ENCODE data around the gene VN1R5.
"Not testable (repeated sequence)": the region's sequence is repeated elsewhere in the genome, so short reads cannot be mapped to it uniquely, and the experiment has no call there.

Gene VN1R5

DNA sequence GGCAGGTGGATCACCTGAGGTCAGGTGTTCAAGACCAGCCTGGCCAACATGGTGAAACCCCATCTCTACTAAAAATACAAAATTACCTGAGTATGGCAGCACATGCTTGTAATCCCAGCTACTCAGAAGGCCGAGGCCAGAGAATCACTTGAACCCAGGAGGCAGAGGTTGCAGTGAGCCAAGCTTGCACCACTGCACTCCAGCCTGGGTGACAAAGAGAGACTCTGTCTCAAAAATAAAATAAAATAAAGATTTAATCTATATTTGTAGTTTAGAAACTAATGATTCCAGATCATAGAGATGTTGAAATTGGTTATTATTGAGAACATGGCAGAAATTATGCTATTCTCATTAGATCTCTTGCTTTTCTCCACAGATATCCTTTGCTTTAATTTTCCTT lies at the start of gene VN1R5:
VN1R5 (plus strand) TSS at position 301 of the 400 bp plus-strand sequence.
- TF ChIP-seq GATA3, GATA2 (IDR thresholded peaks at IDR 0.05; ENCODE audit: low read depth, low read length): not testable (repeated sequence)

DNA sequence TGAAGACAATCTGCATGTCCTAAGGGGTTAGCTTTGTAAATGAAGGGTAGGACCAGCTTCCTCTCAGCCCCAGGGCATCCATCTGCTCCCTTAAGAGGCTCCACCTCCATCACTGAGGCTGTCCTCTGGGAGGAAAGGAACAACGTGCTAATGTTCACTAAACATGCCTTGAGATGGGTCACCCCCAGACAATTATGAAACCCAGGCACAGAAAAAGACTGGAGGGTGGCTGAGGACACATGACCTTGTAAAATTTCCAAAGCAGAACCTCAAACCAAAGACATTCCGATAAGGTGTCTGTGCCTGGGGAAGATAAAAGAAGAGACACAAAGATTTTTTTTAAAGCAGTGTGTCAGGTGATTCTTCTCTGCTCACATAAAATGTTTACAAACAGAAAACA lies 46.5 kb upstream of the VN1R5 start:
- TF ChIP-seq GATA3 (IDR thresholded peaks at IDR 0.05; ENCODE audit: low read depth, low read length) (no peak), GATA2 (IDR thresholded peaks at IDR 0.05; ENCODE audit: low read depth, low read length) (no peak)

DNA sequence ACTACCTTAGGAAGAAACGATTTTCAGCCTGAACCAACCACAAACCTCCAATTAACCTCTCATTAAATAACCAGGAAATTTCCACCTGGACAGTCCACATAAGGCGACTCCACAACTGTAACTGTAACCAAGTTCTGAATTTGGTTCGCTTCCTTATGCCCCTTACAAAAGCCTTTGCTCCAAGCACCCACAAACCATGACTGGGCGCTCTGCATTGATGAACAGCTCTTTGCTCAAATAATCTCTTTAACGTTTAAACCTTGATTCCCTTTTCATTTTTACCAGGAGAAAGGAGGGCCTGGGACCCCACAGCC lies 45.9 kb upstream of the VN1R5 start:
- TF ChIP-seq GATA3 (IDR thresholded peaks at IDR 0.05; ENCODE audit: low read depth, low read length) = no peak
- no peak for TF ChIP-seq GATA2 (IDR thresholded peaks at IDR 0.05; ENCODE audit: low read depth, low read length)

DNA sequence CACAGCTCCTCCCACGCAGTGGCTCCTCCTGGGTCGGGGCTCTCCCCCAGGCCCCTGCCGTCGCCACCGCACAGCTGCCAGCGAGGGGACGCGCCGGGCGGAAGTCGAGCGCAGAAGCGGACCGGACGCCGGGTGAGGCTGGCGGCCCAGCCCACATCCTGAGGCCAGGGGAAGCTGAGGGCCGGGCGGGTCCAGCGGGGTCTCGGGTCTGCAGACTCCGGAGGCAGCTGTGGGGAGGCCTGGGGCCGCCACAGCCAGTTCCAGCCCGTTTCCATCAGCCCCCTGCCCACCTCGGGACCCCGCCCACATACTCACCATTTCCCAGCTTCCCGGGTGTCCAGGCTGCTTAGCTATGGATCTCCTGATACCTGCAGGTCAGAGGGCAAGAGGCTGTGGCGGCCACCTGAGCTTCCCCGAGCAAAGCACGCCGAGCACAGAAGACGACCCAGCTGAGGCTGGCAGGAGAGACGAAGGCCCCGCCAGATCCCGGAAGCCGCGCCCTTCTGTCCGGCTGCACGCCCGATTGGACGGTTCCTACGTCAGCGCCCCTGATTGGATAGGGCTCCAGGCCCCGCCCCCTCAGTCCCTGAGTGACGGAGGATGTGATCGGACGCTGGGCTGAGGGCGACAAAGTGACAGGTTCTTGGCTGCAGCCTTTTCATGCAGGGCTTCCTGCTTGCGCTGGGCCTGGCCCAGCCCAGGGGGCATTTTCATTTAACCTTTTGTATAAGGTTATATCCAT lies 45.3 kb upstream of the VN1R5 start:
- TF ChIP-seq GATA3 (IDR thresholded peaks at IDR 0.05; ENCODE audit: low read depth, low read length) (no peak), GATA2 (IDR thresholded peaks at IDR 0.05; ENCODE audit: low read depth, low read length) (no peak)

DNA sequence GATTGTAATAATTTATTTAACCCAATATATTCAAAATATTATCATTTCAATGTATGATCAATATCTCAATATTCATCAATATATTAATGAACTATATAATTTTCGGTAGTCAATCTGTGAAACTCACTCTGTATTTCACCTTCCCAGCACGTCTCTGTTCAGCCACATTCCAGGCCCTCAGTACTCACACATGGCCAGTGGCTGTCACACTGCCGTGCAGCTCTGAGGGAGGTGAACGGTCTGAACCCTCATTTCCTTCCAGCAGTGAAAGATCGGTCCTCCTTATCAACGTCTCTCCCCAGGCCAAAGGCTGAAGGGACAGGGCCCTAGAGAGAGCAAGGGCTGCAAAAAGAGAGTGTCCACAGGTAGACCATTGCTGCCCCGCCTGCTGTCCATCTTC lies 44.5 kb upstream of the VN1R5 start:
- TF ChIP-seq GATA3 (IDR thresholded peaks at IDR 0.05; ENCODE audit: low read depth, low read length) (no peak), GATA2 (IDR thresholded peaks at IDR 0.05; ENCODE audit: low read depth, low read length) (no peak)

DNA sequence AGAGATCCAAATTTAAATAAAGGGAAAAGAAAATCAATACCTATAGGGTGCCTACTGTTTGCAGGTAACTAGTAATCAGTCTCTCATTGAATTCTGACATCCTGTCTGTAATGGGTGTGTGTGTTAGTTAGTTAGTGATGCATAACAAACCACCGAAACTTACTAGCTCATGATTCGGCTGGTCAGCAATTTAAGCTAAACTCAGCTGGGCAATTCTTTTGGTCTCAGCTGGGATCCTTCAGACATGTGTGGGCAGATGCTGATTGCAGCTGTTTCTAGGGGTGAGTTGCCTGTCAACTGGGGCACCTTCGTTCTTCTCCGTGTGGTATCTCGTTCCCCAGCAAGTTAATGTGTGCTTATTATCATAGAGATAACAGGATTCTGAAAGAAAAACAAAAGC lies 43.9 kb upstream of the VN1R5 start:
- TF ChIP-seq GATA2 (IDR thresholded peaks at IDR 0.05; ENCODE audit: low read depth, low read length) (no peak), GATA3 (IDR thresholded peaks at IDR 0.05; ENCODE audit: low read depth, low read length) (no peak)

DNA sequence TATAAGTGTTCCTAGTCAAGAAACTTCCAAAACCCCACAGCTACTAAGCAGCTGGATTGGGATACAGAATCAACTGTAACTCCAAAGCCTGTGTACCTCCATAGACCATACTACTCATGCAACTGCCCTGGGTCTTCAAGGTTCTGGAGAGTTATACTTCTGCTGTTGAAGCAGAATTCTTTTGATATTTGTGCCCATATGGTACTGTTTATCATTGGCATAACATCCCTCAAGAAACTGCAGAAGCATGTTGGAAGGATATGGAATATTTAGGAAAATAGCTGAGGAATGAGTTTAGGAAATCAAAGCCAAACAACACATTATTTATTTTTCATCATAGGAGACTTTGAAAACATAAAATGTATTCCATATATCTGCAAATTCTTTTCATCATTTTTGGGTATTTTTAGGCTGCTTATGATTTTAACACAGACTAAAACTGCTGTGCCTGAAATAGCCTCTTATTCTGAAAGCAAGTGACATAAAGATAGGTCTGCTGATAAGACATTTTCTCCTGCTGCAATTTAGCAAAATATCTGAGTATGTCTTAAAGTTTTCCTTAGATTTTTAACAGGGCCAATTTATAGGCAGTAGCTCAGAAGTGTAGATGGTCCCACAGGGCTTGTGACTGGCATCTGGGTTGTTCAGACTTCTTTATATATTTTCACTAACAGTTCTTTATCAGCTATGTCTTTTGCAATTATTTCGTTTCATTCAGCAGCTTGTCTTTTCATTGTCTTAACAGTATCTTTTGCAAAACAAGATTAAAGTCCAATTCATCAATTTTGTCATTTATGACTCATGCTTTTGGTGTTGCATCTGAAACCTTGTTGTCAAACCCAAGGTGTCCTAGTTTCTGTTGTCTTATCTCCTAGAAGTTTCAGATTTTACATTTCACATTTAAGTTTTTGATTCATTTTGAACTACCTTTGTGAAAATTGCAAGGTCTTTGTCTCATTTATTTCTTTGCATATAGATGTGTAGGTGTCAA lies 43.0 kb upstream of the VN1R5 start:
- no peak for TF ChIP-seq GATA2 (IDR thresholded peaks at IDR 0.05; ENCODE audit: low read depth, low read length)
- TF ChIP-seq GATA3 (IDR thresholded peaks at IDR 0.05; ENCODE audit: low read depth, low read length) = no peak

DNA sequence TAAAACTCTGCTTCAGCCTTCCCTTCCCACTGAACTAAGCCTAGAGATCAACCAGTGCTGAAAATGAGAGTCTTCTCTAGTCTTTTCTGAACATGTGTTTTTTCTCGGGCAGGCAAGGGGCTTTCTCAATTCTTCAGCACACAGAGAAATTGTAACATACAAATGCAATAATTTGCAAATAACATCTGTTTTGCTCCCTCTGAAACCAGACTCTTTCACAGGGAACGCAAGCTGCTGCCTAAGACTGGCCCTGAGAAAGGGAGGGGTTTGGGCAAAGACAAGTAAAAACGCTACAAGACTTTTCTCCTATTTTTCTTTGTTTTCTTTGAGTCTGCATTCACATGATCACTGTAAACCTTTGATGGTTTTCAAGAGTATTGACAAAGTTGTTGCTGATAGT lies 39.6 kb upstream of the VN1R5 start:
- TF ChIP-seq GATA2 (IDR thresholded peaks at IDR 0.05; ENCODE audit: low read depth, low read length) (no peak), GATA3 (IDR thresholded peaks at IDR 0.05; ENCODE audit: low read depth, low read length) (no peak)

DNA sequence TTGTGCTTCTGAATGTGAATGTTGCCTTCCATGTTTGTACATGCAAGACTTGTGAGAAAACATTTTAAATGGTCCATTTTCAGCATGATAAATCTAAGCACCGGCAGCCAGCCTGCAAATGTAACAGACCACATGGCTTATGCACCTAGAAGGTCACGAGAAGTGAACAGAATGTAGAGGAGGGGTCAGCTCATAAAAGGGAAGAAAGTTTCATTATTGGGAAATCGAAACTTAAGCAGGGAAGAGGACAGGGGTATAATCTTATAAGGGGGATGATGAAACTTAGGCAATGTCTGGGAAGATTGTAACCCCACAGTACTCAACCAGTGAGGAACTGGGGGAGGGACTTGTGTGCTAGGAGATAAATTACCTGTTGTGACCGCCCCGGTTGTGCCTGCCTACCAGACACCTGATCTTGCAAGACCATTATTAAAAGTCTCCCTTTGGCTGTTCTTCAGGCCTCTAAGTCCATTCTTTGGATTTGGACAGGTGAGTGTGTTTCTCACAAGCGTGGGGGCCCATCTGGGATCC lies 37.7 kb upstream of the VN1R5 start:
- TF ChIP-seq GATA3 (IDR thresholded peaks at IDR 0.05; ENCODE audit: low read depth, low read length) = no peak
- TF ChIP-seq GATA2 (IDR thresholded peaks at IDR 0.05; ENCODE audit: low read depth, low read length) = no peak

DNA sequence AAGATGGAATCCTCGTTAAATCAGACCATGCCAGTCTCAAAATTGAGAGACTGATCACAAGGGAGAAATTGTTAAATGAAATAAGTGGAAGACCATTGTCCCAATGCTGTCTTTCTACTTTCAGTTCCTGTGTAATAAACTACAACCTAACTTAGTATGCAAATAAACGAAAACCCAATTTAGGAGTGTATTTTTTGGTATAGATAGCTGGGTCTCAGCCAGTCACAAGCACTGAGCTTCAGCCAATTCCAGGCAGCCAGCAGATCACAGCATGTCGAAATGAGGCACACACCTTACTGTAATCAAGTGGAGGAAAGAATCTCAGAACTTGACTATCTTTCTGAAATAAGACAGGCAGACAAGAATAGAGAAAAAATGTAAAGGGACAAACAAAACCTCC lies 33.0 kb upstream of the VN1R5 start:
- TF ChIP-seq GATA3 (IDR thresholded peaks at IDR 0.05; ENCODE audit: low read depth, low read length) (no peak), GATA2 (IDR thresholded peaks at IDR 0.05; ENCODE audit: low read depth, low read length) (no peak)

DNA sequence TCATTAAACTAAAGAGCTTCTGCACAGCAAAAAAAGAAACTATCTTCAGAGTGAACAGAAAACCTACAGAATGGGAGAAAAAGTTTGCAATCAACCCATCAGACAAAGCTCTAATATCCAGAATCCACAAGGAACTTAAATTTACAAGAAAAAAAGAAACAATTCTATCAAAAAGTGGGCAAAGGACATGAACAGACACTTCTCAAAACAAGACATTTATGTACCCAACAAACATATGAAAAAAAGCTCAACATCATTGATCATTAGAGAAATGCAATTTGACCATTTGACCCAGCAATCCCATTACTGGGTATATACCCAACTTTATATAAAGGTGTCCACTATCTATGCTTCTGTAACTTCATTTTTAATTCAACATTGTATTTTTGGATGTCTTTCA lies 31.1 kb upstream of the VN1R5 start:
- no peak for TF ChIP-seq GATA2 (IDR thresholded peaks at IDR 0.05; ENCODE audit: low read depth, low read length)
- no peak for TF ChIP-seq GATA3 (IDR thresholded peaks at IDR 0.05; ENCODE audit: low read depth, low read length)

DNA sequence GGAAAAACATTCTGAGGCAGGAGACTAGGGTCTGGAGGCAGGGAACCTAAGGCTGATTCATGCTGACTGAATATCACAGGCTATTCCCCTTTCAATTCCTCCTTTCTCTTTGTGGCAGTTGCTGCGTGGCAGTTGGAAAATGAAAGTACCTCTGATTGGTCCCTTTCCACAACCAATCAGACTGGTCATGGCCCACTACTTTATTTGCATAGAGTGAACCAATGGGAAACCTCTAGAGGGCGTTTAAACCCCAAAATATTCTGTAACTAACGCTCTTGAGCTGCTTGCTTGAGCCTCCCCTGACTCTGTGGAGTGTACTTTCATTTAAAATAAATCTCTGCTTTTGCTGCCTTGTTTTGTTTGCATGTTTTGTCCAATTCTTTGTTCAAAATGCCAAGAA lies 27.7 kb upstream of the VN1R5 start:
- TF ChIP-seq GATA3 (IDR thresholded peaks at IDR 0.05; ENCODE audit: low read depth, low read length) = no peak
- no peak for TF ChIP-seq GATA2 (IDR thresholded peaks at IDR 0.05; ENCODE audit: low read depth, low read length)

DNA sequence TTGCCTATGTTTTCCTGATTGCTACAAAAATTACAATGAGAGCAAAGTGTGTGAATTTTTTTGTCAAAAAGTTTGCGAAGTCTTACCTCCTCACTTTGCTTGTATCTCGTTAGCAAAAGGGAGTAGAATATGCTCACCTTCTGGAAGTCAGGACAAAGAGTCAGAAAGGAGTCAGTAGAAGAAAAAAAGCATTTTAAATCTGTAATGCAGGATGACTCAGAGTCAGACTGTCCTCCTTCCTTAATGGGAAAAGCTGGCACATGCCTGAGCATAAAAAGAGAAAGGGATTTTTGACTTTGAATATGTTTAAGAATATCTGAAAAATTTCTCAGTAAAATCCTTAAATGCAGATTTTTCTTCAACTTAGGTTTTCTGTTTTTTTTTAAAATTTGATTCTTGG lies 14.2 kb upstream of the VN1R5 start:
- TF ChIP-seq GATA2 (IDR thresholded peaks at IDR 0.05; ENCODE audit: low read depth, low read length) (no peak), GATA3 (IDR thresholded peaks at IDR 0.05; ENCODE audit: low read depth, low read length) (no peak)

DNA sequence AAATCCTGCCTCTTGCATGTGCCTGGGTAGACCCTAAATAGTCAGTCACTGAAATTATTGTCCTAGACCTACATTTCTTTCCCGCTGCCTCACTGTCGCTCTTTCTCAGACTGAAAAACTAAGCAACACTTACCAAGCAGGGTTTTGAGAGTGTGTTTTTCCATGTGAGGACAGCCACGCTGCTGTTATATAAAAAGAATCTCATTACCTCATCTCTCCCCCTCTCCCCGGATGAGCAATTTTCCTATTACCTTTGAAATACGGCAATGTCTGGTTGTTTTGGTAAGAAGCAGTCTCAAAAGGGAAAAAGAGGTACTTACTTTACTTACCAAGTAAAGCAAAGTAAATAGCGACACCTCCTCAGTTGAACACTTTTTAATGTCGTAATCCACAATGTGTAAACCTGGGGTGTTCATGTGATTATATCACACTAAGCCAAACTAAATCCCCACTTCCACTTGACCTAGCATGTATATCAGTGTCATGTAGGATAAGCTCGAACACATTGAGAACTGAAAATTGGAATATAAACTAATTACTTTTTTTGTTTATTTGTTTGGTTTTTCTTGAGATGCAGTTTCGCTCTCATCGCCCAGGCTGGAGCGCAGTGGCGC lies 12.2 kb upstream of the VN1R5 start:
- TF ChIP-seq GATA3 (IDR thresholded peaks at IDR 0.05; ENCODE audit: low read depth, low read length) (no peak), GATA2 (IDR thresholded peaks at IDR 0.05; ENCODE audit: low read depth, low read length) (no peak)

Data from SH-SY5Y (cell line).